ENCODE results near the gene KCNMB2. TPM values are rescaled to one million over a fixed set of nuclear protein-coding genes. Genes with fewer than 3 reads are reported as not detected.

Gene KCNMB2
- total and polyA plus RNA-seq, 4 donors: not detected

GRCh38 chr3:178680037-178680436 is 143.8 kb downstream of the KCNMB2 start:
- Histone ChIP-seq H3K4me1 (ENCODE audit: control insufficient read depth in 1 of 2, insufficient read depth in 2 of 2, low read length in 2 of 2) (no peaks in the 10 kb centered on the region), H3K9me3 (ENCODE audit: control insufficient read depth, low read length) (no peaks in the 10 kb centered on the region), H3K36me3 (ENCODE audit: control insufficient read depth in 1 of 2, insufficient read depth in 2 of 2, low read length in 1 of 2) (no peaks in the 10 kb centered on the region), H3K27me3 (ENCODE audit: control insufficient read depth in 1 of 2, insufficient read depth in 2 of 2, low read length in 1 of 2) (no peaks in the 10 kb centered on the region), H3K27ac (ENCODE audit: low read depth in 1 of 2, low read length in 2 of 2) (no peak overlapping the region), H3K4me3 (ENCODE audit: low read length in 2 of 2) (no peak overlapping the region)
- ATAC-seq (ENCODE audit: low FRiP score) (no peak), DNase-seq (no peak)
- intact Hi-C loops (cut with DNase I): no loop called here
- 43 to 67% methylated on average over 3 of the region's 3 CpGs for WGBS, 2 donors

GRCh38 chr3:178680489-178680888 is 144.3 kb downstream of the KCNMB2 start:
- H3K4me3 ChIP-seq (ENCODE audit: low read length in 2 of 2): no peak overlapping the region
- H3K9me3 ChIP-seq (ENCODE audit: control insufficient read depth, low read length): no peaks in the 10 kb centered on the region
- H3K27ac ChIP-seq (ENCODE audit: low read depth in 1 of 2, low read length in 2 of 2): no peak overlapping the region
- WGBS, 2 donors: 88 to 89% methylated on average over 2 of the region's 2 CpGs
- ATAC-seq (ENCODE audit: low FRiP score) (no peak), DNase-seq (no peak)
- H3K36me3 ChIP-seq (ENCODE audit: control insufficient read depth in 1 of 2, insufficient read depth in 2 of 2, low read length in 1 of 2): no peaks in the 10 kb centered on the region
- H3K27me3 ChIP-seq (ENCODE audit: control insufficient read depth in 1 of 2, insufficient read depth in 2 of 2, low read length in 1 of 2): no peaks in the 10 kb centered on the region
- H3K4me1 ChIP-seq (ENCODE audit: control insufficient read depth in 1 of 2, insufficient read depth in 2 of 2, low read length in 2 of 2): no peaks in the 10 kb centered on the region
- intact Hi-C loops (cut with DNase I): no loop called here

GRCh38 chr3:178684881-178685590 is 148.8 kb downstream of the KCNMB2 start:
- Histone ChIP-seq H3K36me3 (ENCODE audit: control insufficient read depth in 1 of 2, insufficient read depth in 2 of 2, low read length in 1 of 2) (no peaks in the 10 kb centered on the region), H3K4me3 (ENCODE audit: low read length in 2 of 2) (no peak overlapping the region), H3K9me3 (ENCODE audit: control insufficient read depth, low read length) (no peaks in the 10 kb centered on the region), H3K27me3 (ENCODE audit: control insufficient read depth in 1 of 2, insufficient read depth in 2 of 2, low read length in 1 of 2) (no peaks in the 10 kb centered on the region), H3K27ac (ENCODE audit: low read depth in 1 of 2, low read length in 2 of 2) (no peak overlapping the region), H3K4me1 (ENCODE audit: control insufficient read depth in 1 of 2, insufficient read depth in 2 of 2, low read length in 2 of 2) (no peaks in the 10 kb centered on the region)
- intact Hi-C loops (cut with DNase I): no loop called here
- 65 to 81% methylated on average over 1 of the region's 1 CpG for WGBS, 2 donors
- DNase-seq (no peak), ATAC-seq (ENCODE audit: low FRiP score) (no peak)

GRCh38 chr3:178685591-178685906 is 149.3 kb downstream of the KCNMB2 start:
- H3K27ac ChIP-seq (ENCODE audit: low read depth in 1 of 2, low read length in 2 of 2): no peak overlapping the region
- no peak for DNase-seq
- no peaks in the 10 kb centered on the region for H3K9me3 ChIP-seq (ENCODE audit: control insufficient read depth, low read length)
- H3K27me3 ChIP-seq (ENCODE audit: control insufficient read depth in 1 of 2, insufficient read depth in 2 of 2, low read length in 1 of 2): no peaks in the 10 kb centered on the region
- no peak for ATAC-seq (ENCODE audit: low FRiP score)
- H3K4me3 ChIP-seq (ENCODE audit: low read length in 2 of 2): no peak overlapping the region
- intact Hi-C loops (cut with DNase I): no loop called here
- no peaks in the 10 kb centered on the region for H3K36me3 ChIP-seq (ENCODE audit: control insufficient read depth in 1 of 2, insufficient read depth in 2 of 2, low read length in 1 of 2)
- 48 to 63% methylated on average over 3 of the region's 3 CpGs for WGBS, 2 donors
- no peaks in the 10 kb centered on the region for H3K4me1 ChIP-seq (ENCODE audit: control insufficient read depth in 1 of 2, insufficient read depth in 2 of 2, low read length in 2 of 2)

GRCh38 chr3:178686826-178687225 is 150.6 kb downstream of the KCNMB2 start:
- no peaks in the 10 kb centered on the region for H3K4me1 ChIP-seq (ENCODE audit: control insufficient read depth in 1 of 2, insufficient read depth in 2 of 2, low read length in 2 of 2)
- no peaks in the 10 kb centered on the region for H3K9me3 ChIP-seq (ENCODE audit: control insufficient read depth, low read length)
- WGBS, 2 donors: 43 to 49% methylated on average over 1 of the region's 1 CpG
- intact Hi-C loops (cut with DNase I): no loop called here
- no peaks in the 10 kb centered on the region for H3K27me3 ChIP-seq (ENCODE audit: control insufficient read depth in 1 of 2, insufficient read depth in 2 of 2, low read length in 1 of 2)
- H3K27ac ChIP-seq (ENCODE audit: low read depth in 1 of 2, low read length in 2 of 2): no peak overlapping the region
- no peak for ATAC-seq (ENCODE audit: low FRiP score)
- no peak overlapping the region for H3K4me3 ChIP-seq (ENCODE audit: low read length in 2 of 2)
- no peak for DNase-seq
- no peaks in the 10 kb centered on the region for H3K36me3 ChIP-seq (ENCODE audit: control insufficient read depth in 1 of 2, insufficient read depth in 2 of 2, low read length in 1 of 2)

GRCh38 chr3:178690571-178690970 is 154.3 kb downstream of the KCNMB2 start:
- DNase-seq: no peak
- no peaks in the 10 kb centered on the region for H3K36me3 ChIP-seq (ENCODE audit: control insufficient read depth in 1 of 2, insufficient read depth in 2 of 2, low read length in 1 of 2)
- H3K27me3 ChIP-seq (ENCODE audit: control insufficient read depth in 1 of 2, insufficient read depth in 2 of 2, low read length in 1 of 2): no peaks in the 10 kb centered on the region
- ATAC-seq (ENCODE audit: low FRiP score): no peak
- WGBS, 2 donors: 43 to 46% methylated on average over 2 of the region's 2 CpGs
- H3K4me1 ChIP-seq (ENCODE audit: control insufficient read depth in 1 of 2, insufficient read depth in 2 of 2, low read length in 2 of 2): no peaks in the 10 kb centered on the region
- intact Hi-C loops (cut with DNase I): no loop called here
- no peaks in the 10 kb centered on the region for H3K9me3 ChIP-seq (ENCODE audit: control insufficient read depth, low read length)
- H3K27ac ChIP-seq (ENCODE audit: low read depth in 1 of 2, low read length in 2 of 2): no peak overlapping the region
- no peak overlapping the region for H3K4me3 ChIP-seq (ENCODE audit: low read length in 2 of 2)

- H3K4me1 ChIP-seq (ENCODE audit: control insufficient read depth in 1 of 2, insufficient read depth in 2 of 2, low read length in 2 of 2): peaks cover 0 to 1% of the 10 kb centered on the region in 2 donors
- H3K27me3 ChIP-seq (ENCODE audit: control insufficient read depth in 1 of 2, insufficient read depth in 2 of 2, low read length in 1 of 2): no peaks in the 10 kb centered on the region
- no peak for DNase-seq
- H3K27ac ChIP-seq (ENCODE audit: low read depth in 1 of 2, low read length in 2 of 2): no peak overlapping the region
- H3K9me3 ChIP-seq (ENCODE audit: control insufficient read depth, low read length): no peaks in the 10 kb centered on the region
- peak; percentile 36 for ATAC-seq (ENCODE audit: low FRiP score)
- H3K4me3 ChIP-seq (ENCODE audit: low read length in 2 of 2): no peak overlapping the region
- intact Hi-C loops (cut with DNase I): no loop called here
- 92 to 97% methylated on average over 4 of the region's 4 CpGs for WGBS, 2 donors
- H3K36me3 ChIP-seq (ENCODE audit: control insufficient read depth in 1 of 2, insufficient read depth in 2 of 2, low read length in 1 of 2): no peaks in the 10 kb centered on the region
Measured at GRCh38 chr3:178699364-178699763, 163.1 kb downstream of the KCNMB2 start.

GRCh38 chr3:178699810-178700209 is 163.6 kb downstream of the KCNMB2 start:
- intact Hi-C loops (cut with DNase I): no loop called here
- DNase-seq: no peak
- Histone ChIP-seq H3K9me3 (ENCODE audit: control insufficient read depth, low read length) (no peaks in the 10 kb centered on the region), H3K27ac (ENCODE audit: low read depth in 1 of 2, low read length in 2 of 2) (no peak overlapping the region), H3K4me3 (ENCODE audit: low read length in 2 of 2) (no peak overlapping the region), H3K36me3 (ENCODE audit: control insufficient read depth in 1 of 2, insufficient read depth in 2 of 2, low read length in 1 of 2) (no peaks in the 10 kb centered on the region), H3K27me3 (ENCODE audit: control insufficient read depth in 1 of 2, insufficient read depth in 2 of 2, low read length in 1 of 2) (no peaks in the 10 kb centered on the region), H3K4me1 (ENCODE audit: control insufficient read depth in 1 of 2, insufficient read depth in 2 of 2, low read length in 2 of 2) (peaks cover under 1 to 1% of the 10 kb centered on the region in 2 donors)
- 61% methylated on average over 3 of the region's 3 CpGs for WGBS, 2 donors
- no peak for ATAC-seq (ENCODE audit: low FRiP score)

- H3K4me3 ChIP-seq (ENCODE audit: low read length in 2 of 2): no peak overlapping the region
- peaks cover 1 to 9% of the 10 kb centered on the region in 2 donors for H3K4me1 ChIP-seq (ENCODE audit: control insufficient read depth in 1 of 2, insufficient read depth in 2 of 2, low read length in 2 of 2)
- intact Hi-C loops (cut with DNase I): no loop called here
- no peaks in the 10 kb centered on the region for H3K27me3 ChIP-seq (ENCODE audit: control insufficient read depth in 1 of 2, insufficient read depth in 2 of 2, low read length in 1 of 2)
- no peaks in the 10 kb centered on the region for H3K9me3 ChIP-seq (ENCODE audit: control insufficient read depth, low read length)
- H3K36me3 ChIP-seq (ENCODE audit: control insufficient read depth in 1 of 2, insufficient read depth in 2 of 2, low read length in 1 of 2): no peaks in the 10 kb centered on the region
- H3K27ac ChIP-seq (ENCODE audit: low read depth in 1 of 2, low read length in 2 of 2): no peak overlapping the region
- WGBS, 2 donors: 0 to 40% methylated on average over 1 of the region's 1 CpG
- no peak for DNase-seq
- ATAC-seq (ENCODE audit: low FRiP score): no peak
Measured at GRCh38 chr3:178703268-178703975, 167.2 kb downstream of the KCNMB2 start.

Measured in aorta (tissue), 5 donors.